HFF-Myc (cell line): ENCODE results near the gene NPBWR2.

Experiments used
- DNase-seq: peaks from one replicate; pipeline ENCODE4 v3.0.0-alpha.2; 2011; ENCODE audit warnings: low read depth; ENCODE audit errors: extremely low read depth
- H3K4me3 ChIP-seq: replicated peaks from 2 replicates; pipeline ENCODE4 v1.5.1; 2011; ENCODE audit warnings: low read depth, mild to moderate bottlenecking, control low read depth, low read length
- TF ChIP-seq, protein P1 (sequence below): IDR thresholded peaks from 2 replicates; pipeline ENCODE4 v1.5.1; 2012; ENCODE audit warnings: mild to moderate bottlenecking, low read depth, low read length, control low read depth; ENCODE audit errors: missing control alignments

The NPBWR2 gene

DNA sequence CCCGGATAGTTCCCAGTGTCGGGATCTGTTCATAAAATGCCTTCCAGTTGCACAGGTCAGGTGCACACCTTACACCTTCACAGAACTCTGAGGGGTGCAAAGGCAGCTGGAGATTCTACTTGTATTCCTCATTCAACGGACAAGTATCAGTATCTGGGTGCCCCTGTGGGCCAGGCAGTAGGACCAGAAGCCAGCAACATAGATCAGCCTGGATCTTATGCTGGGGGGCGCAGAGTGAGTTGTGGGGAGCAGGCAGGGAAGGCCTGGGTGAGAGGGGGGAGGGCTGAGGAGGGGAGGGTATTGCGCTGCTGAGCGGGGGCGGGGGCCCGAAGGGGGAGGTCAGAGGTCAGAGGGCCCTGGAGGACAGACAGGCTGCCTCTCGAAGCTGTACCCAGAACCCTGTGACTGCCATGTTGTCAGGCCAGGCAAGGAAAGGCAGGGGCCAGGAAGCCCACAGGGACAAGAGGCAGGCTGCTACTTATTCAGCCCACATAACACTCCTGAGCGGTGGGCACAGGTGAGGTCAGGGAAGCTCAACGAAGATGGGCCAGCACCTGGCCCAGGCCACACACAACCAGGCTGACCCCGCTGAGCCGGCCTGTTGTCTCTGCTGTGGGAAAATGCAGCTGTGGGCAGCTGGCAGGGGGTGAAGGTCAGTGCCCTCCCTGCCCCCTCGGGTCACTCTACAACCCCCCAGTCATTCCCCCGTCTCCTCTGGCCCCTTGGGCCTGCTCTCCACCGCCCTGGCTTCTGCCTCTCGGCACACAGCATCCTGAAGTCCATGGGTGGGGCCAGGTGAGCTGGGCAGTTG, 26.3 kb downstream of the NPBWR2 start:
- TF ChIP-seq, protein P1, sequence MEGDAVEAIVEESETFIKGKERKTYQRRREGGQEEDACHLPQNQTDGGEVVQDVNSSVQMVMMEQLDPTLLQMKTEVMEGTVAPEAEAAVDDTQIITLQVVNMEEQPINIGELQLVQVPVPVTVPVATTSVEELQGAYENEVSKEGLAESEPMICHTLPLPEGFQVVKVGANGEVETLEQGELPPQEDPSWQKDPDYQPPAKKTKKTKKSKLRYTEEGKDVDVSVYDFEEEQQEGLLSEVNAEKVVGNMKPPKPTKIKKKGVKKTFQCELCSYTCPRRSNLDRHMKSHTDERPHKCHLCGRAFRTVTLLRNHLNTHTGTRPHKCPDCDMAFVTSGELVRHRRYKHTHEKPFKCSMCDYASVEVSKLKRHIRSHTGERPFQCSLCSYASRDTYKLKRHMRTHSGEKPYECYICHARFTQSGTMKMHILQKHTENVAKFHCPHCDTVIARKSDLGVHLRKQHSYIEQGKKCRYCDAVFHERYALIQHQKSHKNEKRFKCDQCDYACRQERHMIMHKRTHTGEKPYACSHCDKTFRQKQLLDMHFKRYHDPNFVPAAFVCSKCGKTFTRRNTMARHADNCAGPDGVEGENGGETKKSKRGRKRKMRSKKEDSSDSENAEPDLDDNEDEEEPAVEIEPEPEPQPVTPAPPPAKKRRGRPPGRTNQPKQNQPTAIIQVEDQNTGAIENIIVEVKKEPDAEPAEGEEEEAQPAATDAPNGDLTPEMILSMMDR = no peak
- H3K4me3 ChIP-seq = no peak overlapping the region
- DNase-seq = no peak

DNA sequence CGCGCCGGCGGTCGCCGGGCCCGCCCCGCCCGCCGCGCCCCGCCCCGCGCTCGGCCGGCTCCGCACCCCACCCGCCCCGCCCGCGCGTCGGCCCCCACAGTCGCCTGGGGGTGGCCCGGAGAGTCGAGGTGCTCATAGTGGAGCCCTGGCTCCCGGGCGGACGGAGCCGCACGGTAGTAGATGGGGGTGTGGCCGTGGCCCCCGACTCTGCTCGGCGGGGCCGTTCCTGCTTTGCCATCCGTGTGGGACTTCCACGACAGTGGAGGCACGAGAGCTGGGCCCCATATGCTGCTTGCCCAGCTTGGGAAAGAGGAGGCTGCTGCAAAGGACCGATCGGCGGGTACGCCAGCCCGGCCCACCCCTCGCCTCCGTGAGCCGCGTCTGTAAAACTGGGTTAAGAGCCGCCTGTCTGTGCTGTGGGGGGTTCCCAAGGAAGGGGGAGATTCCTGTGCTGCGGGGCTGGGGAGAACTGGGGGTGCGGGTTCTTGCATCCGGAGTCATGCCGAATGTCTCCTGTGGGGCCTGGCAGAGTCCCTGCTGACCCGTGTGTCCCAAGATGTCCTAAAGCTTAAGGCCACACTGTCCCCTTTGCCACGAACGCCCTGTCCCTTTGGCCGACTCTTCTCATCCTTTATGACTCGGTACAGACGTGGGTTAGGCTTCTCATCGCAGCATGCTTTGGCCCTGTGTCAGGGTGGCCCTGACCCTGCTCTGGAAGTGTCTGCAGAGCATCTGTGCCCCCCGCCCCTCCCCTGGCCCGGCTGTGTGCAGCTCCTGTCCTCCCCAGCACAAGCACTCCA, 27.2 kb downstream of the NPBWR2 start, which contains the start of gene OPRL1:
OPRL1 (plus strand) TSS at position 70 of the 800 bp plus-strand sequence. CDS start 12,639 bp downstream, outside the sequence.
- peak within 1 kb of the TSS; percentile 71 for H3K4me3 ChIP-seq
- no peak for DNase-seq
- TF ChIP-seq, protein P1 = no peak

DNA sequence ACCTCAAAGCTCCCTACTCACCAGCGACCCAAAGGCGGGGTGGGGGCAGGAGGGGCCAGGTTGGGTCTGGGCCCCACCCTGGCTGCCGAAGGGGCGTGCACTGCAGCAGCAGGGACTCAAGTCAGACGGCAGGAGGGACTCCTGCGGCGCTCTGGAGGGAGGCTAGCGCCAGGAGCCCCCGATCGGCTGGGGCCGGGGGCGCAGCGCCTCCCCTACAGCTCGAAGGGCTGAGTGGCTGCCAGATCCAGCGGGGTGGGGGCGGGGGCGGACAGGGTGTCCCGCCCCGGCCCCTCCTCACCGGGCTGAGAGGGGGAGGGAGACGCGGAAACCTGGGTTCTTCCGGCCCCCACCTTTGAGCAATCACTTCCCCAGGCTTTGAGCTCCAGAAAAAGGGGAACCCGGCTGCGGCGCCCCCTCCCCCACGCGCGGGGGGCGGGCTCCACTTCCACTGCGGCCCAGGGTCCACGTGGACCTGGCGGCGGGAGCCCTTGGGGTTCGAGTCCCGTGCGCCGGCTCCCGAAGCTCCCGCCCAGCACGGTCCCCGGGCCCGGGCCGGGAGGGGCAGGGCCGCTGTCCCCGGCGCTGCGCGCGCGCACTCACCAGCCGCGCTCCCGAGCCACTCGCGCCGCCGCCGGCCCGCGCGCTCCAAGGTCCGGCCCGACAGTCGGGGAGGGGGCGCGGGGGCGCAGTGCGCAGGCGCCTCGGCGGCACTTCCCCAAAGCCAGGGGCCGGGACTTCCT, 27.9 kb downstream of the NPBWR2 start, which contains the start of gene RGS19:
RGS19 (minus strand) TSS at position 246 of the 740 bp plus-strand sequence. CDS start 2,632 bp downstream, outside the sequence.
- H3K4me3 ChIP-seq = peak within 1 kb of the TSS; percentile 71
- TF ChIP-seq, protein P1 = no peak
- DNase-seq = no peak

DNA sequence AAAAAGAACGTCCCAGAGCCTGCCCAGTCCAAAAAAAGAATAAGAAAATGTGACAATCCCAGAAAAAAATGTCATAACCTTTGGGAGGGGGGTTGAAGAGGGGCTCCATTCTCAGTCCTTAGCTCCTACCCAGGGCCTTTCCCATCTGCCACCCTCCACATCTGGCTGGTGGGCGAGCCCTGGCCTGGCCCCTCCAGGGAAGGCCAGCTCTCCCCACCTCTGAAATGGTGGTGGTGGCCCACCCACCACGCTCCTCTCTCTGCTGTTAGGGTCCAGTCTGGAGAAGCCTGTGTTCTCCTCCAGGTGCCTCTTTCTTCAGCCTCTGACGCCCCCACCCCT, 28.5 kb downstream of the NPBWR2 start:
- TF ChIP-seq, protein P1 = no peak
- peak overlapping the region; percentile 71 for H3K4me3 ChIP-seq
- DNase-seq = no peak

DNA sequence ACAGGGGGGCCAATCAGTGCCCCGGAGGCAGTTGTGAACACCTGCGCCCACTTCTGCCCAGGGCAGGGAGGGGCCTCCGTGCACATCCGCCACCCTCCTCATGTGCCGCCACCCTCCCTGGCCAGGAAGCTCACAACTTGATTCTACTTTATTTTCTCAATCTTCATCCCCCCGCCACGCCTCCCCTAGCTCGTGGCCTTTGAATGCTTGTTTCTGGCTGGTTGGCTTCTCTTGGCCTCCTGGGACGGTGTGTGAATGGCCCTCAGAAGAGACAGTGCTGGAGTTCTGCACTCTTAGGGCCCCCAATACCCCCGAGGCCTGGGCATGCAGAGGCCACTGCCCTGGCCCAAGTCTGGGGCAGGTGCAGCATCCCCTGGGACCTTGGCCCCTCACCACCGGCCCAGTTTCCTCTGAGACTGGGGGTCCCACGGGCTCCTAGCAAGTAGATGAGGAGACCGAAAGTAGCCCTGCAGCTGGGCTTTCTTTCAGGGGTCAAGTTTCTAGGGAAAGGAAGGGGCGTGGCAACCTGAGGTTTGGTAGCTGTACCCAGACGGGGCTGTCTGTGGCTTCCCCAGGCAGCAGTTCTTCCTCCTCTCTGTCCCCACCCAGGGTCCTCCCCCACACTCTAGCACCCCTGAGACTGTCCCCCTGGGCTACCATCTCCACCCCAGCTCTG, 29.4 kb downstream of the NPBWR2 start:
- TF ChIP-seq, protein P1 = no peak
- peak overlapping the region; percentile 71 for H3K4me3 ChIP-seq
- DNase-seq = no peak

DNA sequence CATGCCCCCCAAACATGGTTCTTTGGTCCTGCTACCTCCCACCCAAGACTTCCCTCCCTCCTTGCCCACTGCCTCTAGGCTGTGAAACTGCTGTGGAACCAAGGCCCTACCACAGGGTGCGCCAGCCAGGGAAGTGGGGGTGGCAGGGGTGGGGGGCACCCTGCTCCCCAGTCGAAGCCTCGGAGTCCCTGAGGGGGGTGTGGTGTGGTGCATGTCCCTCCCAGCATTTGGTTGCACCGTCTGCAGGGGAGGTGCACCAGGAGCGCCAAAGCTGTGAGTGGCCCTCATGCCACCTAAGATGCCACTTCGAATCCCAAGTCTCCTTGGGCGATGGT, 29.9 kb downstream of the NPBWR2 start:
- H3K4me3 ChIP-seq = no peak overlapping the region
- DNase-seq = no peak
- TF ChIP-seq, protein P1 = no peak
